NCI-H748 (cell line): ENCODE data around the gene SUCLG1.
"Not testable (repeated sequence)": the region's sequence is repeated elsewhere in the genome, so short reads cannot be mapped to it uniquely, and the experiment has no call there.

Experiments used
- DNase-seq: peaks from one replicate; lab custom pipeline; 2025; ENCODE audit not compliant: unreplicated experiment; lab: John Stamatoyannopoulos, UW

The SUCLG1 gene

GRCh38 chr2:84424152-84424551 lies 34.9 kb downstream of the SUCLG1 start:
- no peak for DNase-seq

- no peak for DNase-seq
Observed at GRCh38 chr2:84421791-84422190, 37.3 kb downstream of the SUCLG1 start.

- DNase-seq = no peak
Observed at GRCh38 chr2:84421197-84421596, 37.9 kb downstream of the SUCLG1 start.

- DNase-seq = no peak
Observed at GRCh38 chr2:84417453-84418145, 41.5 kb downstream of the SUCLG1 start.

GRCh38 chr2:84409531-84409930 lies 49.5 kb downstream of the SUCLG1 start:
- no peak for DNase-seq

- not testable (repeated sequence) for DNase-seq
Observed at GRCh38 chr2:84402111-84402510, 57.0 kb downstream of the SUCLG1 start.

GRCh38 chr2:84399839-84400238 lies 59.2 kb downstream of the SUCLG1 start:
- DNase-seq = not testable (repeated sequence)

- DNase-seq = no peak
Observed at GRCh38 chr2:84395820-84396219, 63.3 kb downstream of the SUCLG1 start.

GRCh38 chr2:84394628-84395027 lies 64.5 kb downstream of the SUCLG1 start:
- DNase-seq = no peak

GRCh38 chr2:84393829-84394228 lies 65.3 kb downstream of the SUCLG1 start:
- DNase-seq = no peak

- no peak for DNase-seq
Observed at GRCh38 chr2:84389794-84390193, 69.3 kb downstream of the SUCLG1 start.

- no peak for DNase-seq
Observed at GRCh38 chr2:84388921-84389490, 70.1 kb downstream of the SUCLG1 start.

- DNase-seq = no peak
Observed at GRCh38 chr2:84388133-84388532, 70.9 kb downstream of the SUCLG1 start.

GRCh38 chr2:84386336-84387040 lies 72.6 kb downstream of the SUCLG1 start:
- DNase-seq = peak; percentile 30

- DNase-seq = no peak
Observed at GRCh38 chr2:84383271-84383670, 75.8 kb downstream of the SUCLG1 start.

GRCh38 chr2:84380875-84381274 lies 78.2 kb downstream of the SUCLG1 start:
- no peak for DNase-seq

- no peak for DNase-seq
Observed at GRCh38 chr2:84378960-84379359, 80.1 kb downstream of the SUCLG1 start.

GRCh38 chr2:84375020-84375419 lies 84.1 kb downstream of the SUCLG1 start:
- no peak for DNase-seq

GRCh38 chr2:84373866-84374265 lies 85.2 kb downstream of the SUCLG1 start:
- DNase-seq = no peak
